HUES6 (cell line): Measurements from ENCODE around the gene CRELD2.

Experiments used
- H3K27ac ChIP-seq: 2 replicates; pipeline ENCODE4 v1.7.0; 2013; ENCODE audit warnings: low read depth, mild to moderate bottlenecking, low read length, inconsistent platforms
- H3K27me3 ChIP-seq: 2 replicates; pipeline ENCODE4 v1.6.1; 2013; ENCODE audit warnings: low read length; ENCODE audit not compliant: control insufficient read depth, insufficient read depth
- H3K36me3 ChIP-seq: 2 replicates; pipeline ENCODE4 v1.6.1; 2013; ENCODE audit warnings: low read length; ENCODE audit not compliant: control insufficient read depth, insufficient read depth
- H3K4me1 ChIP-seq: 2 replicates; pipeline ENCODE4 v1.6.1; 2013; ENCODE audit warnings: low read length; ENCODE audit not compliant: control insufficient read depth, insufficient read depth
- H3K4me3 ChIP-seq: 2 replicates; pipeline ENCODE4 v1.5.1; 2013; ENCODE audit warnings: low read depth, low read length
- H3K9ac ChIP-seq: one replicate; pipeline ENCODE4 v1.6.1; 2013; ENCODE audit warnings: mild to moderate bottlenecking, low read length
- H3K9me3 ChIP-seq: 2 replicates; pipeline ENCODE4 v1.6.1; 2013; ENCODE audit warnings: low read depth, low read length; ENCODE audit not compliant: control insufficient read depth, insufficient read depth

The CRELD2 gene

DNA sequence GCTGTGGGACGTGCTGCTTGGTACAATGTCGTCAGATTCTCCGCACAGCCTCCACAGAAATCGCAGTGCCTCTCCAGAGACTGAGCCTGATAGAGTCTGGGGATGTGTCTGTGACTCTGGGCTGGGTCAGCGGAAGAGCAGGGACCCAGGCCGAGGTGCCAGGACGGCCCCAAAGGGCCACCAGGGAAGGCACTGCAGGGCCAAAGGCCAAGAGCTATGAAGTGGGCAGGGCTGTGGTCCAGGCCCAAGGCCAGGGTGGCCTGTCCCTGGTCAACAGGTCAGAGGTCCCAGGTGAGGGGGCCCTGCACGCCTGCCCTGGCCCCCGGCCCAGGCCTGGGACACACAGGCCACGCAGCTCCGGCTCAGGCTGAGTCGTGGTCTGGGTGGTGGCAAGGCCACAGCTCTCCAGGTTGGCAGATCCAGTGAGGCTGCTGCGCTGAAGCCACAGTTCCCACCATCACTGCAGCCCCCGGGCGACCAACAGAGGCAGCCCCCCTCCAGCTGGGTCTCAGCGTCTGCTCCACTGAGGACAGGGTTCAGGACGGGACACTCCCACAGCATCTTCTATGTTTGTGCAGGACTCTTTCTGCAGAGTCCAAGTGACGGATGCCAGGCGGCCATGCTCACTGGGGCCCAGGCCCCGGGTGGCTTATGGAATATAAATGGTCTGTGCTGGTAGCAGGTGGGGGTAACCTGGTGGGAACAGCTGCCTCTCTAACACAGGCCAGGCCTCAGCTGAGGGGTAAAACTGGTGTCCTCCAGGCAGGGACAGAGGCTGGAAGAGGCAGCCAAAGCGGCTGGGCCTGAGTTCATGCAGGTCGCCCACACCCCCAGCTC, 37.4 kb downstream of the CRELD2 start:
- Histone ChIP-seq H3K4me1 (peaks cover 34% of the 10 kb centered on the region), H3K9ac (no peak overlapping the region)

GRCh38 chr22:49956418-49956770, 38.0 kb downstream of the CRELD2 start:
- Histone ChIP-seq H3K27ac (no peak overlapping the region), H3K36me3 (no peaks in the 10 kb centered on the region), H3K27me3 (no peaks in the 10 kb centered on the region; the same call in 1 of the 2 replicates), H3K9me3 (no peaks in the 10 kb centered on the region), H3K4me1 (peaks cover 28% of the 10 kb centered on the region), H3K4me3 (no peak overlapping the region), H3K9ac (no peak overlapping the region)

More for the DNA sequence above, 37.4 kb downstream of the CRELD2 start:
- Histone ChIP-seq H3K4me3 (no peak overlapping the region), H3K27ac (no peak overlapping the region), H3K27me3 (no peaks in the 10 kb centered on the region; the same call in 1 of the 2 replicates), H3K36me3 (no peaks in the 10 kb centered on the region), H3K9me3 (no peaks in the 10 kb centered on the region)

DNA sequence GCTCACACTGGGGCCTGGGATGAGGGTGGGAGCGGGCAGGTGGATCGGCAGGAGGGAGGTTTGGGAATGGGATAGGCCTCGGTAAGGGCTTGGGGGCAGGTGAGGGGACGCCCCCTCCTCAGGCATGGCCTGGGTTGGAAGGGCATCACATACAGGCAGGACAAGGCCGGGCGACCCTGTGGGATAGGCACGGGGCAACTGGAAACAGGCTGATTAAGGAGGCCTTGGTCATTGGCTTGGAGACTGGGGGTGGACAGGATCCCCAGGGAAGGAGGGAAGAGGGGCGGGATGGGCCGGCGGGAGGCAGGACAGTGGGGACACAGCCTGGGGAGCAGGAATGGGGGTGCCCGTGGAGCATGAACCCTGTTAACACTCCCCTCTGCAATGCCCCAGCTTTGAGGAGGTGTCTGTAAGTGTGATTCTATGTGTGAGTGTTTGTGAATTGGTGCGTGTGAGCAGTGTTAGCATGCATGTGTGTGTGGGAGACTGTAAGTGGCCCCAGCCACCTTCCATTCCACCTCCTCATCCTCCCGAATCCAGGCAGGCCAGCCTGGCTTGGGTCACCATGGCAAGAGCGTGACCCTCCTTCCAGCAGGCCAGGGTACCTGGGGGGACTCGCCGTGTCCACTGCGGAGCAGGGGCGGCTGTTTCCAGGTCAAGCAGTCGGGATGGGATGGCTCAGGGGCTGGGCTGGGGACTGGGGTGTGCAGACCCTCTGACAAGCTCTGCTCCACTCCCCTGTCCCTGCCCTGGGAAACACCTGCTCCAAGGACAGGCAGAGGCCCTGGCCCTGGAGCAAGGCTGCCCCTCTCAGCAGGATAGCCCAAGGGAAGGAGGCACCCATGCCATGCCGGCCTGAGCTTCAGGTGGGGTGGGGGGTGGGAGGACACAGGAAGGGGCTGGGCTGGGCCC, 38.7 kb downstream of the CRELD2 start:
- H3K36me3 ChIP-seq, result peaks cover 4% of the 10 kb centered on the region; the same call in 1 of the 2 replicates
- H3K9me3 ChIP-seq, result no peaks in the 10 kb centered on the region
- H3K9ac ChIP-seq, result no peak overlapping the region
- H3K4me1 ChIP-seq, result peaks cover 20% of the 10 kb centered on the region
- no peak overlapping the region for H3K4me3 ChIP-seq
- H3K27ac ChIP-seq, result no peak overlapping the region
- H3K27me3 ChIP-seq, result no peaks in the 10 kb centered on the region; the same call in 1 of the 2 replicates

DNA sequence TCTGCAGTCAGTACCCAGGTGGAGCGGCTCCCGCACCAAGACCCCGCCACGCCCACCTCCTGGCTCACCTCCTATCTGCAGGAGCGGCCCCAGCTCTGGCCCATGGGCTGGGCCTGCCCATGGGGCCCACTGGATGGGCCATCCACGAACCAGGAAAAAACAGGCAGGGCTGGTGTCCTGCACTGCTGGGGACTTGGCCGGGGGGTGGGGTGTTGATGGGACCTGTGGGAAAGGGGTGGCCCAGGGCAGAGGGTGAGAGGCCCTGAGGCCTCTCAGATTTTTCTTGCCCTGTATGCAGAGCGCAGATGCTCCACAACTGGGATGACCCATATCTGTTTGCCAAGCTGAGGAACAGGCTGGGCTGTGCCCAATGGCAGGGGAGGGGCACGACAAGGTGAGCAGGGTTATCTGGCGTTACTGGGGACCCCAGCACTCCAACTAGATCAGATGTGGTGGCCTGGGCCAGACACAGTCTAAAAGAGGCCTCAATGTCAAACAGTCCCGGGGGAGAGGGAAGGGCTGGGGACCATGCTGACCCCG, 39.5 kb downstream of the CRELD2 start:
- H3K36me3 ChIP-seq, result peaks cover 8% of the 10 kb centered on the region
- H3K27ac ChIP-seq, result no peak overlapping the region
- peaks cover 20% of the 10 kb centered on the region for H3K4me1 ChIP-seq
- H3K9ac ChIP-seq, result no peak overlapping the region
- H3K4me3 ChIP-seq, result no peak overlapping the region
- H3K9me3 ChIP-seq, result no peaks in the 10 kb centered on the region
- H3K27me3 ChIP-seq, result no peaks in the 10 kb centered on the region; the same call in 1 of the 2 replicates

- no peak overlapping the region for H3K4me3 ChIP-seq
- H3K4me1 ChIP-seq, result peaks cover 21% of the 10 kb centered on the region
- no peaks in the 10 kb centered on the region for H3K9me3 ChIP-seq
- H3K36me3 ChIP-seq, result peaks cover 14% of the 10 kb centered on the region
- no peaks in the 10 kb centered on the region; the same call in 1 of the 2 replicates for H3K27me3 ChIP-seq
- no peak overlapping the region for H3K27ac ChIP-seq
- H3K9ac ChIP-seq, result no peak overlapping the region
Measured at GRCh38 chr22:49958366-49958921, 40.0 kb downstream of the CRELD2 start.

- Histone ChIP-seq H3K27ac (no peak overlapping the region), H3K36me3 (peaks cover 21% of the 10 kb centered on the region), H3K9me3 (no peaks in the 10 kb centered on the region), H3K9ac (peak overlapping the region; percentile 58), H3K4me3 (peak overlapping the region; percentile 90), H3K4me1 (peaks cover 21% of the 10 kb centered on the region), H3K27me3 (no peaks in the 10 kb centered on the region; the same call in 1 of the 2 replicates)
Measured at GRCh38 chr22:49958931-49959781, 40.7 kb downstream of the CRELD2 start.

GRCh38 chr22:49959782-49960158, 41.3 kb downstream of the CRELD2 start:
- H3K4me3 ChIP-seq, result peak overlapping the region; percentile 90
- H3K27me3 ChIP-seq, result no peaks in the 10 kb centered on the region; the same call in 1 of the 2 replicates
- H3K27ac ChIP-seq, result peak overlapping the region; percentile 48; the same call in 1 of the 2 replicates
- H3K36me3 ChIP-seq, result peaks cover 22% of the 10 kb centered on the region
- no peaks in the 10 kb centered on the region for H3K9me3 ChIP-seq
- H3K4me1 ChIP-seq, result peaks cover 21% of the 10 kb centered on the region
- H3K9ac ChIP-seq, result peak overlapping the region; percentile 58

DNA sequence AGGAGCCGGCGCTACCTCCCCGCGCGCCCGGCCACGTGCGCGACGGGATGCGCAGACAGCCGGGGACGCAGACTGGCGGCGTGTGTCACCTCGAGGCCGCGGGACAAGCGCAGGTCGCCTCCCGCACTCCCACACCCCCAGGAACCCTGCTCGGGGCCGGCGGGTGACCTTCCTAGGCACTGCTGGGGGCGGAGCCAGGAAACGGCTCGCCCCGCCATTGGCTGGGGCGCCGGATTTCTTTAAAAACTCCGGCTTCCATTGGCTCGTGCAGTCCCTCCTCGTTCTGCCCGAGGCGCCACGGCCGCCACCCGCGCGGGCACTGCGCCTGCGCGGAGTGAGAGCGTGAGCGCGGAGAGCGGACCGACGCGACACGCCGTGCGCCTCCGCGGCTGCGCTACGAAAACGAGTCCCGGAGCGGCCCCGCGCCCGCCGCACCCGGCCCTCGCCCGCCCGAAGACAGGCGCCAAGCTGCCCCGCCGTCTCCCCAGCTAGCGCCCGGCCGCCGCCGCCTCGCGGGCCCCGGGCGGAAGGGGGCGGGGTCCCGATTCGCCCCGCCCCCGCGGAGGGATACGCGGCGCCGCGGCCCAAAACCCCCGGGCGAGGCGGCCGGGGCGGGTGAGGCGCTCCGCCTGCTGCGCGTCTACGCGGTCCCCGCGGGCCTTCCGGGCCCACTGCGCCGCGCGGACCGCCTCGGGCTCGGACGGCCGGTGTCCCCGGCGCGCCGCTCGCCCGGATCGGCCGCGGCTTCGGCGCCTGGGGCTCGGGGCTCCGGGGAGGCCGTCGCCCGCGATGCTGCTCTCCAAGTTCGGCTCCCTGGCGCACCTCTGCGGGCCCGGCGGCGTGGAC, 41.9 kb downstream of the CRELD2 start, which contains the start of gene PIM3:
Gene PIM3 (plus strand): TSS at position 614 of the 846 bp plus-strand sequence. CDS start 176 bp downstream, at position 790.
- Histone ChIP-seq H3K9me3 (no peaks in the 10 kb centered on the region), H3K36me3 (peaks cover 22% of the 10 kb centered on the region), H3K4me3 (peak within 1 kb of the TSS; percentile 90), H3K4me1 (peaks cover 21% of the 10 kb centered on the region), H3K9ac (peak within 1 kb of the TSS; percentile 86), H3K27me3 (no peaks in the 10 kb centered on the region; the same call in 1 of the 2 replicates), H3K27ac (peak within 1 kb of the TSS; percentile 48; the same call in 1 of the 2 replicates)

GRCh38 chr22:49961005-49961600, 42.7 kb downstream of the CRELD2 start:
- no peaks in the 10 kb centered on the region for H3K9me3 ChIP-seq
- no peaks in the 10 kb centered on the region; the same call in 1 of the 2 replicates for H3K27me3 ChIP-seq
- H3K4me3 ChIP-seq, result peak overlapping the region; percentile 90
- peaks cover 22% of the 10 kb centered on the region for H3K36me3 ChIP-seq
- peak overlapping the region; percentile 86 for H3K9ac ChIP-seq
- no peak overlapping the region; the same call in 1 of the 2 replicates for H3K27ac ChIP-seq
- peaks cover 21% of the 10 kb centered on the region for H3K4me1 ChIP-seq
